Suppressor macrophage (primary cell): ENCODE data around the gene OTOGL.
A peak's percentile ranks its signal among the peaks of the same experiment; 100 is the strongest.

Source experiments
- DNase-seq, 4 experiments: peaks; one replicate each; pipeline ENCODE4 v3.0.0-alpha.2; 2020 to 2022

OTOGL gene

DNA sequence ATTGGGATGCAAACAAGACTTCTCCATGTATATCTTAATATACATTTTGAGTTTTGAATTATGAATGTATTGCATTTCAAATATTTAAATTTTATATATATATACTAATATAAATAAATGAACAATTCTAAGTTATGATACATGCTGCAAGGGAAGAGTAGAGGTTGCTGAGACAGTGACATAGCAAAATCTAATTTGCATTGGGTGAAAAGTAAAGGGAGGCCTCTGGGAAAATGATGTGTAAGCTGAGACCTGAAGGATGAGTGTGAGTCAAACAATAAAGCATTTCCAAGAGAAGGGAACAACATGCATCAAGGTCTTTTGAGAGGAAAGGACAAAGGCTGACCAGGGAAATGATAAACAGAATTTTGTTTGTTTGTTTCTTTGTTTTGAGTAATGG is 281.8 kb downstream of the OTOGL start:
- DNase-seq: no peak

- no peak for DNase-seq
These were observed 282.9 kb downstream of the OTOGL start for GRCh38 chr12:80382254-80382653.

- DNase-seq: no peak
These were observed 301.2 kb downstream of the OTOGL start for GRCh38 chr12:80400571-80400991.

GRCh38 chr12:80401191-80401590 is 301.9 kb downstream of the OTOGL start:
- DNase-seq: no peak

DNA sequence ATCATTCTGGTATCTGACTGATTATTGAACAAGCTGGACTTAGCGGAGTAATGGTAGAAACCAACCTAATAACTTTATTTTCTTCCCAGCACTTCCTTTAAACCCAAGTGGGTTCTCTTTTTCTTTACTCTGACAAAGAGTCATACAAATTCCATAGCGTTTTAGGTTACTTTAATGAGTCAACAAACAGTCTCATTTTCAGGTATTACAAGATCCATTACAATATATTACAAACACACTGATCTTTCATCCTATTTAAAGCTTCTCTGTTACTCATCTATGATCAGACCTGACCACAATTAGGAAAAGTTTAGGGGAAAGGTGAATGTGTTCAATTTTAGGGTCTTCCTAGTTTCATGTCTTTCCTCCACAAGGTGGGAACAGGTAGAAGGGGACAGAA is 305.3 kb downstream of the OTOGL start:
- DNase-seq: no peak

- DNase-seq: no peak
These were observed 306.9 kb downstream of the OTOGL start for GRCh38 chr12:80406253-80406652.

DNA sequence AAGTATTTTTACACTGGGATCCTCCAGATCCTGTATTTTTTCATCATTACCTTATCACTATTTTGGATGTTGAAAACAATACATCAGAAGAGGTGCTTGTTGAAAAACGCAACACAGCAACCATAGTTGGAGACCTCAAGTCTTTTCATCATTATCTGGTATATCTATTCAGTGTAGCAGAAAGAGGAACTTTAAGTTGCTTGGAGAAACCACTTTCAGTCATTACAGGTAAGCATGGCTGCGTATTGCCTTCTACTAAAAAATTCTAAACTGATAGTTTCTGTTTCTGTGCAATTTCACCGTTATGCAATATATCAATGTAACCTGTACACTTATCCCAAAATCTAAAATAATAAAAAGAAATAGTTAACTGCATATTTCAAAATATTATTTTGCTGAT is 312.4 kb downstream of the OTOGL start:
- DNase-seq: no peak

- peak; percentile 33 to 82 (median 54) for DNase-seq
These were observed 313.1 kb downstream of the OTOGL start for GRCh38 chr12:80412343-80412953.

- no peak for DNase-seq
These were observed 314.1 kb downstream of the OTOGL start for GRCh38 chr12:80413462-80413861.

- DNase-seq: no peak
These were observed 316.1 kb downstream of the OTOGL start for GRCh38 chr12:80415466-80415865.

- DNase-seq: peak in 2 of 4 experiments; percentile 1 to 5
These were observed 320.3 kb downstream of the OTOGL start for GRCh38 chr12:80419644-80420043.

DNA sequence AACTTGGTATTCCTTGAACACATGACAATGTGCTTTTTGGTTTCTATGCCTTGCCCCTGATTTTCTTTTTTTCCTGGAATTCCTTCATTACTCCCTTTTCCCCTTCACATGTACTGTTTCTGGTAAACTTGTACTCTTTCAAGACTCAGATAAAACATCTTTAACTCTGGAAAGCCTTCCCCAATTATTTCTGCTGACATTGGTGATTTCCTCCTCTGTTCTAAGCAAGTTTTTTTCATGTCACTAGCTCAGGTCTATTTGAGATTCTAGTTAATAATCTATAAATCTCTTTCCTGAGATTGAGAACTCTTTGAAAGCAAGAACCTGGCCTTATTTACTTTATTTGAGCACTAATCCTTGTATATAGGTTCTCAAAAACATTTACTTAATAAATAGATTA is 320.7 kb downstream of the OTOGL start:
- DNase-seq: no peak

DNA sequence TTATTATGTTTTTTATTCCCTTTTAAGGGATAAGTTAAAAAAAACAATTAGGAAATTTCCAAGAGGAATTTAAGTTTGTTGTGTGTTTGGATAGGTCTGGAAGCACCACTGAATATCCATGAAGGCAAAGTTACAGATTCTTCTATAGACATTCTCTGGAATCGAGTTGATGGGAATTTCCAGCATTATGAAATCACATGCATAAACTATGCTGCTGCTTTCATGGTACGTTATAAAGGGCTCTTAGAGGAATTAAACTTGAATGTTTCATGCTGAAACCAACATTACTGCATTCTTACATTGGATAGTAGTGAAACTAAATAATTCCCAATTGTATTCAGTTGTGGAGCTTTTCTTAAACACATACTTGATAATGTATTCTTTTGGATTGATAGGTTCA is 323.2 kb downstream of the OTOGL start:
- no peak for DNase-seq
